HS-27A (cell line): ENCODE measurements around the gene IL16.

Experiments used
- DNase-seq: peaks from one replicate; pipeline ENCODE4 v3.0.0-alpha.2; 2012; ENCODE audit warnings: low read depth, missing footprints

Gene IL16

GRCh38 chr15:81257435-81257834 lies 60.8 kb downstream of the IL16 start:
- no peak for DNase-seq

- no peak for DNase-seq
Observed at GRCh38 chr15:81258455-81258854, 61.8 kb downstream of the IL16 start.

GRCh38 chr15:81259760-81260298 lies 63.1 kb downstream of the IL16 start:
- no peak for DNase-seq

GRCh38 chr15:81261172-81261811 lies 64.6 kb downstream of the IL16 start:
- DNase-seq, result no peak

GRCh38 chr15:81263477-81263876 lies 66.8 kb downstream of the IL16 start:
- DNase-seq, result no peak

- DNase-seq, result no peak
Observed at GRCh38 chr15:81264072-81264857, 67.6 kb downstream of the IL16 start.

GRCh38 chr15:81265256-81265943 lies 68.7 kb downstream of the IL16 start:
- DNase-seq, result no peak

GRCh38 chr15:81265944-81266775 lies 69.5 kb downstream of the IL16 start:
- peak; percentile 69 for DNase-seq

- DNase-seq, result no peak
Observed at GRCh38 chr15:81268340-81268739, 71.7 kb downstream of the IL16 start.

- DNase-seq, result no peak
Observed at GRCh38 chr15:81268881-81269601, 72.4 kb downstream of the IL16 start.

GRCh38 chr15:81270188-81270587 lies 73.5 kb downstream of the IL16 start:
- DNase-seq, result no peak

- DNase-seq, result peak; percentile 43
Observed at GRCh38 chr15:81270781-81271491, 74.3 kb downstream of the IL16 start.

- DNase-seq, result no peak
Observed at GRCh38 chr15:81271761-81272644, 75.3 kb downstream of the IL16 start.

- no peak for DNase-seq
Observed at GRCh38 chr15:81273200-81273599, 76.5 kb downstream of the IL16 start.

GRCh38 chr15:81273855-81274254 lies 77.2 kb downstream of the IL16 start:
- no peak for DNase-seq

GRCh38 chr15:81274255-81274654 lies 77.6 kb downstream of the IL16 start:
- DNase-seq, result no peak

- DNase-seq, result peak; percentile 66
Observed at GRCh38 chr15:81274931-81275707, 78.4 kb downstream of the IL16 start.

- DNase-seq, result no peak
Observed at GRCh38 chr15:81275711-81276392, 79.2 kb downstream of the IL16 start.
